ENCODE results near the gene KRTAP13-2. TPM values are rescaled to one million over a fixed set of nuclear protein-coding genes. Genes with fewer than 3 reads are reported as not detected.

Gene KRTAP13-2
- total and polyA plus RNA-seq, 2 donors (not counting 1 experiment from before 2014, with no cell fraction given), result not detected

DNA sequence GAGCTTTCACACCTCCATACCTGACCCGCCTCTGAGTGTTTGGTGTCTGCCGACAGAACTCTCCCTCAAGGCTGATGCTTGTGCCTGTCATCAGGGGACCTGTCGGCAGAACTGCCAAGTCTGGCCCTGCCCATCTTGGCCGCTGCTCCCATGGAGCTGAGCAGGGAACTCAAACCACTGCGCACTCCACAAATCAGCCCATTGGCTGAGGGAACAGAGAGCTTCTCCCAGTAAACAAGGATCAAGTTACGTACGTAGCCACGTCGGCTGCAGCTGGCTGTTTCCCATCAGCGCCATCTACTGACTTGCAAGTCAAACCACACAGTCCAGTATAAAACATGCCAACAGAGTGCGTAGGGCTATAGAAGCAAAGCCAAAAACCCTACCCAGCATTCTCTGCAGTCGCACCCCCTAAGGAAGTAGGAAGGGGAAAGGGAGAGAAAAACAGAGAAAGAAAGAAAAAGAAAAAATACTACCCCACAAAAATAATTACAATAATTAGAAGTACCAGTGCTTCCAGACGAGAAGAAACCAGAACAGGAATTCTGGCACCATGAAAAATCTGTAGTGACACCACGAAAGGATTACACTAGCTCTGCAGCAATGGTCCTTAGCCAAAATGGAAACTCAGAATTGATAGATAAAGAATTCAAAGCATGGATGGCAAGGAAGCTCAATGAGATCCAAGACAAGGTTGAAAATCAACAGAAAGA is 36.9 kb upstream of the KRTAP13-2 start:
- no peaks in the 10 kb centered on the region for H3K79me2 ChIP-seq (ENCODE audit: control insufficient read depth, insufficient read depth, low read length)
- H3K27ac Mint-ChIP-seq, result no peak overlapping the region
- ATAC-seq (ENCODE audit: low read depth) (no peak), DNase-seq (no peak)
- no peaks in the 10 kb centered on the region for H3K36me3 ChIP-seq (replicated peaks in 1 of 2; ENCODE audit: control extremely low read depth in 1 of 2, control insufficient read depth in 1 of 2, extremely low read depth in 1 of 2, insufficient read depth in 2 of 2, low read length in 1 of 2)
- WGBS (ENCODE audit: insufficient coverage), result 56% methylated on average over 11 of the region's 14 CpGs
- H3K4me3 ChIP-seq (ENCODE audit: control extremely low read depth in 1 of 5, extremely low read depth in 1 of 5, insufficient read depth in 1 of 5, low read depth in 2 of 5, low read length in 4 of 5), result no peak overlapping the region
- no peak overlapping the region for H2AFZ ChIP-seq (ENCODE audit: insufficient read depth, low read depth, low read length, poor library complexity, severe bottlenecking)
- H3K4me3 Mint-ChIP-seq, result no peak overlapping the region
- H3K4me1 ChIP-seq (ENCODE audit: control insufficient read depth in 2 of 2, insufficient read depth in 2 of 2, low read length in 2 of 2), result no peaks in the 10 kb centered on the region
- H3K9ac ChIP-seq (ENCODE audit: low read length), result no peak overlapping the region
- intact Hi-C loops (cut with micrococcal nuclease), result no loop called here
- H3K9me3 ChIP-seq (ENCODE audit: control extremely low read depth in 1 of 3, control insufficient read depth in 2 of 3, insufficient read depth in 1 of 3, low read length in 2 of 3), result peaks cover 0 to 6% (median 0%) of the 10 kb centered on the region in 3 donors
- ChIA-PET CTCF (no interaction called here), POLR2A (no interaction called here)
- H3K9me3 Mint-ChIP-seq (ENCODE audit: insufficient read depth), result no peaks in the 10 kb centered on the region
- H3K4me1 Mint-ChIP-seq, result no peaks in the 10 kb centered on the region
- H4K20me1 ChIP-seq (ENCODE audit: control insufficient read depth, insufficient read depth, low read length, poor library complexity, severe bottlenecking), result no peaks in the 10 kb centered on the region
- no peaks in the 10 kb centered on the region for H3K27me3 Mint-ChIP-seq
- no peaks in the 10 kb centered on the region for H3K27me3 ChIP-seq (replicated peaks in 1 of 4; ENCODE audit: control extremely low read depth in 1 of 4, control insufficient read depth in 3 of 4, insufficient read depth in 4 of 4, low read length in 3 of 4)
- H3K4me2 ChIP-seq (replicated peaks; ENCODE audit: low read depth, low read length, poor library complexity, severe bottlenecking), result no peak overlapping the region
- TF ChIP-seq, protein P1, sequence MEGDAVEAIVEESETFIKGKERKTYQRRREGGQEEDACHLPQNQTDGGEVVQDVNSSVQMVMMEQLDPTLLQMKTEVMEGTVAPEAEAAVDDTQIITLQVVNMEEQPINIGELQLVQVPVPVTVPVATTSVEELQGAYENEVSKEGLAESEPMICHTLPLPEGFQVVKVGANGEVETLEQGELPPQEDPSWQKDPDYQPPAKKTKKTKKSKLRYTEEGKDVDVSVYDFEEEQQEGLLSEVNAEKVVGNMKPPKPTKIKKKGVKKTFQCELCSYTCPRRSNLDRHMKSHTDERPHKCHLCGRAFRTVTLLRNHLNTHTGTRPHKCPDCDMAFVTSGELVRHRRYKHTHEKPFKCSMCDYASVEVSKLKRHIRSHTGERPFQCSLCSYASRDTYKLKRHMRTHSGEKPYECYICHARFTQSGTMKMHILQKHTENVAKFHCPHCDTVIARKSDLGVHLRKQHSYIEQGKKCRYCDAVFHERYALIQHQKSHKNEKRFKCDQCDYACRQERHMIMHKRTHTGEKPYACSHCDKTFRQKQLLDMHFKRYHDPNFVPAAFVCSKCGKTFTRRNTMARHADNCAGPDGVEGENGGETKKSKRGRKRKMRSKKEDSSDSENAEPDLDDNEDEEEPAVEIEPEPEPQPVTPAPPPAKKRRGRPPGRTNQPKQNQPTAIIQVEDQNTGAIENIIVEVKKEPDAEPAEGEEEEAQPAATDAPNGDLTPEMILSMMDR (IDR thresholded peaks at IDR 0.05), result no peak
- no peak for TF ChIP-seq EZH2 (IDR thresholded peaks at IDR 0.05; ENCODE audit: borderline replicate concordance, insufficient read depth, low read depth, low read length, poor library complexity, severe bottlenecking)
- no peak overlapping the region for H3K27ac ChIP-seq (ENCODE audit: low read length in 2 of 2)

DNA sequence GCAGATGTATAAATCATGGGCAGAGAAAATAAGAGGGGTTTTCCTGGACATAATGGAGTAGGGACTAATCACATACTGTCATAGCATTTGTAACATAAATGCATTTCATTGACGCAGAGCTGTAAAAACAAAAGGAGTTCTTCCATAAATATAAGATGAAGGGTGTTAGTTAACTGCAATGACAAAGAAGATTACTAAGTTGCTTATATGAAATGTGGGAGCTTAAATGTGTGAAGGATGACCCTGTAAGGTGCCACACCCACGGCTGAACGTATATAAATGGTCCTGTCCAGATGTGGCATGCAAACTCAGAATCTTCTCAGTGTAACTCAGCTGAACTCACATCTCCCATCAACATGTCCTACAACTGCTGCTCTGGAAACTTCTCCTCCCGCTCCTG is 23.7 kb upstream of the KRTAP13-2 start, which contains the start of gene KRTAP13-1:
KRTAP13-1 (plus strand) TSS at position 301 of the 400 bp plus-strand sequence; CDS start at position 357, 56 bp downstream.
- Histone ChIP-seq H3K4me1 (ENCODE audit: control insufficient read depth in 2 of 2, insufficient read depth in 2 of 2, low read length in 2 of 2) (no peaks in the 10 kb centered on the region), H4K20me1 (ENCODE audit: control insufficient read depth, insufficient read depth, low read length, poor library complexity, severe bottlenecking) (no peaks in the 10 kb centered on the region), H3K36me3 (replicated peaks in 1 of 2; ENCODE audit: control extremely low read depth in 1 of 2, control insufficient read depth in 1 of 2, extremely low read depth in 1 of 2, insufficient read depth in 2 of 2, low read length in 1 of 2) (no peaks in the 10 kb centered on the region), H3K4me3 (ENCODE audit: control extremely low read depth in 1 of 5, extremely low read depth in 1 of 5, insufficient read depth in 1 of 5, low read depth in 2 of 5, low read length in 4 of 5) (no peak within 1 kb of the TSS), H3K9me3 (ENCODE audit: control extremely low read depth in 1 of 3, control insufficient read depth in 2 of 3, insufficient read depth in 1 of 3, low read length in 2 of 3) (peaks cover 0 to 6% (median 2%) of the 10 kb centered on the region in 3 donors), H3K9ac (ENCODE audit: low read length) (no peak within 1 kb of the TSS), H3K27me3 (replicated peaks in 1 of 4; ENCODE audit: control extremely low read depth in 1 of 4, control insufficient read depth in 3 of 4, insufficient read depth in 4 of 4, low read length in 3 of 4) (no peaks in the 10 kb centered on the region), H3K4me2 (replicated peaks; ENCODE audit: low read depth, low read length, poor library complexity, severe bottlenecking) (no peak within 1 kb of the TSS), H2AFZ (ENCODE audit: insufficient read depth, low read depth, low read length, poor library complexity, severe bottlenecking) (no peak within 1 kb of the TSS), H3K27ac (ENCODE audit: low read length in 2 of 2) (no peak within 1 kb of the TSS), H3K79me2 (ENCODE audit: control insufficient read depth, insufficient read depth, low read length) (no peaks in the 10 kb centered on the region)
- DNase-seq (no peak), ATAC-seq (ENCODE audit: low read depth) (no peak)
- POLR2A ChIA-PET, result no interaction called here
- H3K9me3 Mint-ChIP-seq (ENCODE audit: insufficient read depth), result peaks cover 2% of the 10 kb centered on the region
- CTCF ChIA-PET, result no interaction called here
- H3K4me1 Mint-ChIP-seq, result no peaks in the 10 kb centered on the region
- no peak within 1 kb of the TSS for H3K27ac Mint-ChIP-seq
- intact Hi-C loops (cut with micrococcal nuclease), result no loop called here
- TF ChIP-seq EZH2 (IDR thresholded peaks at IDR 0.05; ENCODE audit: borderline replicate concordance, insufficient read depth, low read depth, low read length, poor library complexity, severe bottlenecking), result no peak
- TF ChIP-seq, protein P1 (IDR thresholded peaks at IDR 0.05), result no peak
- no peaks in the 10 kb centered on the region for H3K27me3 Mint-ChIP-seq
- no peak within 1 kb of the TSS for H3K4me3 Mint-ChIP-seq
- 67% methylated on average over 1 of the region's 4 CpGs for WGBS (ENCODE audit: insufficient coverage)

Measured in B cell (primary cell).